Mesenchymal stem cell (in vitro differentiated cells and primary cell): ENCODE results near the gene METTL26.

Experiments used
- DNase-seq: peaks from one replicate; pipeline ENCODE4 v3.0.0-alpha.2; 2013
- H2AFZ ChIP-seq: one replicate; pipeline ENCODE4 v1.6.1; 2013; ENCODE audit warnings: low read depth, mild to moderate bottlenecking, control low read depth, inconsistent platforms, low read length, moderate library complexity
- H2AK5ac ChIP-seq: 2 replicates; pipeline ENCODE4 v1.6.1; 2013; ENCODE audit warnings: low read length, moderate library complexity, mild to moderate bottlenecking, inconsistent platforms; ENCODE audit not compliant: severe bottlenecking
- H2BK120ac ChIP-seq: one replicate; pipeline ENCODE4 v1.6.1; 2013; ENCODE audit warnings: low read depth, mild to moderate bottlenecking, inconsistent platforms, low read length, moderate library complexity
- H2BK12ac ChIP-seq, 2 experiments: one replicate each; pipeline ENCODE4 v1.6.1; 2013; ENCODE audit warnings: inconsistent platforms in 2 of 2, low read length in 2 of 2, mild to moderate bottlenecking in 2 of 2, moderate library complexity in 2 of 2, control low read depth in 1 of 2
- H2BK15ac ChIP-seq: one replicate; pipeline ENCODE4 v1.6.1; 2013; ENCODE audit warnings: mild to moderate bottlenecking, low read depth, inconsistent platforms; ENCODE audit not compliant: poor library complexity, severe bottlenecking
- H2BK5ac ChIP-seq: 2 replicates; pipeline ENCODE4 v1.6.1; 2013; ENCODE audit warnings: low read depth, mild to moderate bottlenecking, low read length, control low read depth, inconsistent platforms; ENCODE audit not compliant: poor library complexity, severe bottlenecking
- H3K14ac ChIP-seq, 2 experiments: one replicate each; pipeline ENCODE4 v1.6.1; 2013; ENCODE audit warnings: inconsistent platforms in 2 of 2, low read length in 2 of 2, control low read depth in 1 of 2, mild to moderate bottlenecking in 1 of 2, moderate library complexity in 1 of 2
- H3K18ac ChIP-seq, 2 experiments: one replicate each; pipeline ENCODE4 v1.6.1; 2013; ENCODE audit warnings: inconsistent platforms in 2 of 2, low read length in 2 of 2, control low read depth in 1 of 2, low read depth in 1 of 2, mild to moderate bottlenecking in 1 of 2
- H3K23ac ChIP-seq, 2 experiments: one replicate each; pipeline ENCODE4 v1.6.1; 2013; ENCODE audit warnings: inconsistent platforms in 2 of 2, low read length in 2 of 2, mild to moderate bottlenecking in 2 of 2, moderate library complexity in 2 of 2, control low read depth in 1 of 2
- H3K27ac ChIP-seq: 2 replicates; pipeline ENCODE4 v1.5.1; 2013; ENCODE audit warnings: mild to moderate bottlenecking, moderate library complexity, low read length, control low read depth, inconsistent platforms; ENCODE audit not compliant: poor library complexity, severe bottlenecking
- H3K27me3 ChIP-seq, 2 experiments: 2 replicates each; pipeline versions ENCODE4 v1.6.1 to v1.7.0; 2013; ENCODE audit warnings: low read length in 2 of 2, mild to moderate bottlenecking in 2 of 2, moderate library complexity in 2 of 2, control low read depth in 1 of 2, inconsistent platforms in 1 of 2; ENCODE audit not compliant: control insufficient read depth in 1 of 2, insufficient read depth in 1 of 2
- H3K36me3 ChIP-seq, 2 experiments: 2 replicates each; pipeline versions ENCODE4 v1.6.1 to v1.7.0; 2013; ENCODE audit warnings: low read length in 2 of 2, control low read depth in 1 of 2, inconsistent platforms in 1 of 2, low read depth in 1 of 2, mild to moderate bottlenecking in 1 of 2; ENCODE audit not compliant: insufficient read depth in 2 of 2, control insufficient read depth in 1 of 2
- H3K4ac ChIP-seq, 2 experiments: one replicate each; pipeline ENCODE4 v1.6.1; 2013; ENCODE audit warnings: inconsistent platforms in 2 of 2, low read length in 2 of 2, mild to moderate bottlenecking in 2 of 2, moderate library complexity in 2 of 2, control low read depth in 1 of 2, low read depth in 1 of 2
- H3K4me1 ChIP-seq: 2 replicates; pipeline ENCODE4 v1.6.1; 2013; ENCODE audit warnings: low read depth, low read length, control low read depth; ENCODE audit not compliant: control insufficient read depth, insufficient read depth
- H3K4me2 ChIP-seq: 2 replicates; pipeline ENCODE4 v1.6.1; 2013; ENCODE audit warnings: low read length, mild to moderate bottlenecking, inconsistent platforms; ENCODE audit not compliant: poor library complexity, severe bottlenecking
- H3K4me3 ChIP-seq, 2 experiments: 2 replicates each; pipeline versions ENCODE4 v1.5.1 to v1.7.0; 2013; ENCODE audit warnings: low read length in 2 of 2, mild to moderate bottlenecking in 2 of 2, control low read depth in 1 of 2, low read depth in 1 of 2; ENCODE audit not compliant: insufficient read depth in 1 of 2
- H3K79me1 ChIP-seq: replicated peaks from 2 replicates; pipeline ENCODE4 v1.6.1; 2013; ENCODE audit warnings: mild to moderate bottlenecking, control low read depth, low read length, inconsistent platforms; ENCODE audit not compliant: poor library complexity, severe bottlenecking
- H3K9ac ChIP-seq: 2 replicates; pipeline ENCODE4 v1.7.0; 2013; ENCODE audit warnings: mild to moderate bottlenecking, low read length, moderate library complexity
- H3K9me3 ChIP-seq: 2 replicates; pipeline ENCODE4 v1.7.0; 2013; ENCODE audit warnings: mild to moderate bottlenecking, low read length; ENCODE audit not compliant: control insufficient read depth
- H4K8ac ChIP-seq: one replicate; pipeline ENCODE4 v1.6.1; 2013; ENCODE audit warnings: inconsistent platforms, mild to moderate bottlenecking, low read length, moderate library complexity
- H4K91ac ChIP-seq: one replicate; pipeline ENCODE4 v1.6.1; 2013; ENCODE audit warnings: mild to moderate bottlenecking, low read length, inconsistent platforms
- WGBS: methylation state at CpG from one replicate; pipeline ENCODE4 v1.1.7; 2013; ENCODE audit warnings: mixed read lengths; 5-methylcytosine and 5-hydroxymethylcytosine counted together

The METTL26 gene

DNA sequence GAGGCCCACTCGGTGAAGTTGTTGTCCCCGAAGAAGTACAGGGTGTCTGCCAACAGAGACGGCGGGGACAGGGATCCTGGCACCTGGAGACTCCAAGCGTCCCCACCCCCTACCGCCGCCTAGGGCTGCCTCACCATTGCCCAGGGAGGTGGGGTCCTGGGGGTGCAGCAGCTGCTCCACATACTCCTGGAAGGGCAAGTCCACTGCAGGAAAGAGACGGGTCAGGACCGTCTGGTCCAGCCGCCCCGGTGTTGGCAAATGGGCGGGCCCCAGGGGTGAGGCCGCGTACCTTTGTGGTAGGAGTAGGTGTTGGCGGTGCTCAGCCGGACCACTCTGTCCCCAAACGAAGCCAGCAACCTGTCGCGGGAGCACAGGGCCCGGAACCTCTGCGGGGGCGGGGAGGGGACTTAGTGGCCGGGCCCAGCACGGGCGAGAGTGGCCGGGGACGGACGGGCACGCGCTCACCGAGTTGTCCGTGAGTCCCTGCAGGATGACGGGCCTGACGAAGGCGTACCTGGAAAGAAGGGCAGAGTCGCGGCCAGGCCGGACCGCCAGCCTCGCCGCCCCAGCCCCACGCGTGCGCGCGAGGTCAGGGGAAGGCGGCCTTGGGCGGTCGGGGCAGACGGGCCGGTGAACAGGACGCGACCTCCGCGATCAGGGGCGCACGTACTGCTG lies 47.4 kb upstream of the METTL26 start:
- H4K8ac ChIP-seq, result peak overlapping the region; percentile 96
- no peak for DNase-seq
- H2BK15ac ChIP-seq, result no peak overlapping the region
- no peak overlapping the region for H2AK5ac ChIP-seq
- H2BK5ac ChIP-seq, result no peak overlapping the region
- peak overlapping the region; percentile 20 for H2AFZ ChIP-seq
- peak overlapping the region; percentile 81 to 85 for H3K4me3 ChIP-seq
- peak overlapping the region; percentile 91 for H3K4me2 ChIP-seq
- no peaks in the 10 kb centered on the region for H3K27me3 ChIP-seq
- H3K27ac ChIP-seq, result peak overlapping the region; percentile 14
- peak overlapping the region; percentile 86 to 88 for H3K18ac ChIP-seq
- peak overlapping the region; percentile 97 for H4K91ac ChIP-seq
- H2BK120ac ChIP-seq, result no peak overlapping the region
- H3K36me3 ChIP-seq, result peaks cover 47 to 68% of the 10 kb centered on the region in 2 experiments
- WGBS, result 15% methylated on average over 54 of the region's 57 CpGs
- H3K9ac ChIP-seq, result peak overlapping the region; percentile 84
- H2BK12ac ChIP-seq, result peak overlapping the region in 1 of 2 experiments; percentile 51
- peak overlapping the region in 1 of 2 experiments; percentile 75 for H3K23ac ChIP-seq
- H3K4ac ChIP-seq, result peak overlapping the region in 1 of 2 experiments; percentile 89
- peak overlapping the region in 1 of 2 experiments; percentile 96 for H3K14ac ChIP-seq
- no peaks in the 10 kb centered on the region for H3K9me3 ChIP-seq
- peaks cover 31% of the 10 kb centered on the region for H3K79me1 ChIP-seq
- peaks cover 64% of the 10 kb centered on the region for H3K4me1 ChIP-seq

DNA sequence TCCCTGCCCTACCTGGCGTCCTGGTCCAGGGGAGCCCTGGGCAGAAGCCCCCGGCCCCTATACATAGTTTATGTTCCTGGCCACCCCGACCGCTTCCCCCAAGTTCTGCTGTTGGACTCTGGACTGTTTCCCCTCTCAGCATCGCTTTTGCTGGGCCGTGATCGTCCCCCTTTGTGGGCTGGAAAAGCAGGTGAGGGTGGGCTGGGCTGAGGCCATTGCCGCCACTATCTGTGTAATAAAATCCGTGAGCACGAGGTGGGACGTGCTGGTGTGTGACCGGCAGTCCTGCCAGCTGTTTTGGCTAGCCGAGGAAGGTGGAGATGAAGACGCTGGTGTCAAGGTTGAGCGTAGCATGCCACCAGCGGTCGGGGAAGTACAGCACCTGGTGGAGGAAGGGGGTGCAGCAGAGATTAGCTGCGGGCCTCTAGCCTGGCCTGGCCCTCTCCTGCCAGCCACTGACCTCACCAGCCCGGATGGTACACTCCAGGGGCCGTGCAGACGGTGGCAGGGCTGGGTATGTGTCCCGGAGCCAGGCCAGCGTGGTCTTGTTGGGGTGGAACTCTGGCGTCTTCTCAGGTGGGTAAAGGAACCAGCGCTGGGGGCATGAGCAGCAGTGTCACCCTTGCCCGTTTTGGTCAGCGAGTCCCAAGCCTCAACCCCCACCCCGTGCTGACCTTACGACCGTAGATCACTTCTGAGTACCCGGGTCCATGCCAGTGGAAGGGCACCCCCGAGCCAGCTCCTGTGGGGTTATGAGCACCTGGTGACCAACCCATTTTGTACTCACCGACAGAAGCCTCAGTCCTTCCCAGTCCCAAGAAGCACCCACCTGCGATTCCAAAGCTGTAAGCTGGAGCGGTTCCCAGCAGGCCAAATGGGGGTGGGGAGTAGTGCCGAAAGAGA lies 46.6 kb upstream of the METTL26 start:
- Histone ChIP-seq H3K4me1 (peaks cover 65% of the 10 kb centered on the region), H2BK12ac (no peak overlapping the region), H3K36me3 (peaks cover 45 to 68% of the 10 kb centered on the region in 2 experiments), H2BK5ac (no peak overlapping the region), H4K8ac (peak overlapping the region; percentile 19), H2BK15ac (no peak overlapping the region), H3K9me3 (no peaks in the 10 kb centered on the region), H4K91ac (peak overlapping the region; percentile 25), H3K18ac (no peak overlapping the region), H3K4me2 (peak overlapping the region; percentile 91), H2AFZ (no peak overlapping the region), H3K14ac (no peak overlapping the region), H2BK120ac (no peak overlapping the region), H3K27me3 (no peaks in the 10 kb centered on the region), H3K27ac (no peak overlapping the region), H3K79me1 (peaks cover 30% of the 10 kb centered on the region), H3K4ac (peak overlapping the region; percentile 7 to 9), H3K4me3 (peak overlapping the region in 1 of 2 experiments; percentile 93), H3K23ac (no peak overlapping the region), H3K9ac (peak overlapping the region; percentile 84), H2AK5ac (no peak overlapping the region)
- DNase-seq, result no peak
- 93% methylated on average over 34 of the region's 36 CpGs for WGBS

DNA sequence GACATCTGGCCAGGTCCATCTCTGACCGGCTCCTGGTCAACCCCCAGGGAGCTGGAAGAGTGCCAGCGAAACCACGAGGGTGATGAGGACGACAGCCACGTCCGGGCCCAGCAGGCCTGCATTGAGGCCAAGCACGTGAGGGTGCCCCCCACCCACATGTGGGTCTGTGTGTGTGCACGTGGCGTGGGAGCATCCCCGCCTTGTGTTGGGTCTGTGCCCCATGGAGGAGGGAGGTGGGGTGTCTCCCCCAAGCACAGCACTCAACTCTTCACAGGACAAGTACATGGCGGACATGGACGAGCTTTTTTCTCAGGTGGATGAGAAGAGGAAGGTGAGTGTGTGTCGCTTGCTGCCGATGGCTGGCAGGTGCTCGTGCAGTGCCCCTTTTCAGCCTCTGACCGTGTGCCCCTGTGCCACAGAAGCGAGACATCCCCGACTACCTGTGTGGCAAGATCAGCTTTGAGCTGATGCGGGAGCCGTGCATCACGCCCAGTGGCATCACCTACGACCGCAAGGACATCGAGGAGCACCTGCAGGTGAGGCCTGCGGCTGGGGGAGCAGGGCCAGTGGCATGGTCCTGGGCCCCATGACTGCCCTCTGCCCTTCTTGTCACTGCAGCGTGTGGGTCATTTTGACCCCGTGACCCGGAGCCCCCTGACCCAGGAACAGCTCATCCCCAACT lies 45.8 kb upstream of the METTL26 start:
- H3K79me1 ChIP-seq, result peaks cover 27% of the 10 kb centered on the region
- peak overlapping the region; percentile 38 for H4K8ac ChIP-seq
- H2BK120ac ChIP-seq, result no peak overlapping the region
- no peak overlapping the region for H3K27ac ChIP-seq
- H2BK5ac ChIP-seq, result no peak overlapping the region
- H3K27me3 ChIP-seq, result no peaks in the 10 kb centered on the region
- peaks cover 36 to 68% of the 10 kb centered on the region in 2 experiments for H3K36me3 ChIP-seq
- H2AK5ac ChIP-seq, result no peak overlapping the region
- no peak overlapping the region for H2BK15ac ChIP-seq
- H3K9me3 ChIP-seq, result no peaks in the 10 kb centered on the region
- H3K9ac ChIP-seq, result peak overlapping the region; percentile 94
- H2BK12ac ChIP-seq, result no peak overlapping the region
- peak overlapping the region in 1 of 2 experiments; percentile 93 for H3K4me3 ChIP-seq
- WGBS, result 85% methylated on average over 28 of the region's 28 CpGs
- peaks cover 68% of the 10 kb centered on the region for H3K4me1 ChIP-seq
- DNase-seq, result no peak
- H2AFZ ChIP-seq, result no peak overlapping the region
- H3K18ac ChIP-seq, result no peak overlapping the region
- no peak overlapping the region for H3K4ac ChIP-seq
- no peak overlapping the region for H3K14ac ChIP-seq
- peak overlapping the region; percentile 83 for H3K4me2 ChIP-seq
- H3K23ac ChIP-seq, result no peak overlapping the region
- no peak overlapping the region for H4K91ac ChIP-seq
